Stimulated activated CD8-positive, alpha-beta memory T cell treated with anti-CD3 and anti-CD28 coated beads, Interleukin-4, amount 100 ng/mL, for 24 hours (primary cell): ENCODE measurements around the gene TECPR2.

Source experiments
- DNase-seq: peaks from one replicate; pipeline ENCODE4 v3.0.0-alpha.2; 2020; ENCODE audit warnings: low read depth

The TECPR2 gene

GRCh38 chr14:102471921-102472790 lies 109.4 kb downstream of the TECPR2 start:
- DNase-seq, result no peak

DNA sequence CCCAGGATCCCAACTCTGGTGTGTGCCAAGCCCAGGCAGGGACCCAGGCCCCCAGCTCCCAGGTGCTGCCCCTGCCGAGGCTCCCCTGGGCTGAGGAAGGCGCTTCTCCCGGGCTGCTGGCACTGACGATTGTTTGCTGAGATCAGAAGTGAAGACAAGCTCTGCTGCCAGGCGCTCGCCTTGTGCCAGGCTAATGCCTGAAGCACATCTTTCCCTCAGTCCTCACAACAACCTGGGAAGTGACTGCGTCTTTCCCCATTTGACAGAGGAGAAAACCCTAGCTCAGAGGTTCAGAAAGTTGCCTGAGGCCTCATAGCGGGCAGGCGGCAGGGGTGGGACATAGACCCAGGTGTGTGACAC lies 110.0 kb downstream of the TECPR2 start:
- no peak for DNase-seq

GRCh38 chr14:102473559-102473958 lies 110.8 kb downstream of the TECPR2 start:
- DNase-seq, result no peak

GRCh38 chr14:102474934-102475333 lies 112.2 kb downstream of the TECPR2 start:
- DNase-seq, result no peak

GRCh38 chr14:102479107-102479506 lies 116.4 kb downstream of the TECPR2 start:
- no peak for DNase-seq

GRCh38 chr14:102479777-102480176 lies 117.0 kb downstream of the TECPR2 start:
- no peak for DNase-seq

DNA sequence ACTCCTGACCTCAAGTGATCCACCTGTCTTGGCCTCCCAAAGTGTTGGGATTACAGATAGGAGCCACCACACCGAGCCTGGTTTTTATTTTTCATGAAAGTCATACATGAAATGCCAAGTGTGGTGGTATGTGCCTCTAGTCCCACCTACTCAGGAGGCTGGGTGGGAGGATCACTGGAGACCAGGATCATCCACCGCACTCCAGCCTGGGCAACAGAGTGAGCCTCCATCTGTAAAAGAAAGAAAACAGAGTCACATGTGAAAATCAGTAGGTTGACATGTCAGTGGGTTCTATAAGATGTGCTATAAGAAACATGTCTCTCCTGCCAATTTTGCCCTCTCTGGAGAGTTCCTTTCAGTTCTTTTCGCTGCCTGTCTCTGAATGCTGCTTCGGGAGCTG lies 118.6 kb downstream of the TECPR2 start:
- DNase-seq, result no peak

GRCh38 chr14:102481791-102482238 lies 119.1 kb downstream of the TECPR2 start:
- DNase-seq, result no peak

DNA sequence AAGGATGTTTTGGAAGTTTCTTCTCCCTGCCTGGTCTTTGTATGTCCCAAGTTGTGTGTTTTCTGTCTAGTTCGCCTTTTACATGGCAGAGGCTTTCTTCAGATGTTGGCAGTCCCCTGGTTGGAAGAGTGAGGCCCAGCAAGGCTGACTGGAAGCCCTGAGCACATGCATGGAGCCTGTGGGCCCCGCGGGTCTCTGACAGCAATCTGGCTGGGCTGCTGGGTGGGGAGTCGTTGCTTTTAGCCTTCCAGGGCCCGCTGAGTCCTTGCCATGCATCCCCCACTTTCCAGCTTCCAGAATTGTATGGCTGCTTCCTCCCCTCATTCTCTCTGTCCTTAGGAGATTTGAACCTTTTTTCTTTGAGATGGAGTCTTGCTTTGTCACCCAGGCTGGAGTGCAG lies 121.6 kb downstream of the TECPR2 start:
- no peak for DNase-seq

- DNase-seq, result no peak
These were observed 123.2 kb downstream of the TECPR2 start for GRCh38 chr14:102485693-102486512.

DNA sequence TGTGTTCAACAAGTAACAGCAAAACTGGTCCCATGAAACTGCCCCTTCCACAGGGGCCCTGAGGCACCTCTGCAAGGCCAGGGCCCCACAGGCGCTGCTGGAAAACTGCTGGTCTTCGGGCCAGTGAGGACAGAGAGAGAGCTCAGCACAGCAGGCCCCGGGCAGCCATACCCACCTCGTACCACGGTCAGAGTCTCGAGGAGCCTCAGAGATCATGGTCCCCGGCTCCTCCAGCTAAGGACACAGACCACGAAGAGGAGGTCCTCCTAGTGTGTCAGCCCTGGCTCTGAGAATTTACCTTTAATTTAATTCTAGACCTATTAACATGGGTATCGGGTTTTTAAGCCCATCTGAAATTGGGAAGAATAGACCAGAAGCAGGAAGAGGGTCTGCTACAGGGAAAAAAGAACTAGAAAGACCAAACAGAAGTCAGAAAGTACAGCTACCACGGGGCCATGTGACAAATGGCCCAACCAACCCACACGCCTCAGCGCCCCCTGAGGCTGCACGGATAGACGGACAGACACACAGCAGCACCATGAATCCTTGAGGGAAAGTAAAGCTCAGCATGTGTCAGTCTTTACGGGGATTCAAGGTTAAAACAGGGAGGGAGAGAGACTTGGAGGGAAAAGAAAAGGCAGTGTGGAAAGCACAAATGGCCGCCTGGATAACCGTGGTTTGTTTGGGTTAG lies 123.9 kb downstream of the TECPR2 start:
- DNase-seq, result no peak

DNA sequence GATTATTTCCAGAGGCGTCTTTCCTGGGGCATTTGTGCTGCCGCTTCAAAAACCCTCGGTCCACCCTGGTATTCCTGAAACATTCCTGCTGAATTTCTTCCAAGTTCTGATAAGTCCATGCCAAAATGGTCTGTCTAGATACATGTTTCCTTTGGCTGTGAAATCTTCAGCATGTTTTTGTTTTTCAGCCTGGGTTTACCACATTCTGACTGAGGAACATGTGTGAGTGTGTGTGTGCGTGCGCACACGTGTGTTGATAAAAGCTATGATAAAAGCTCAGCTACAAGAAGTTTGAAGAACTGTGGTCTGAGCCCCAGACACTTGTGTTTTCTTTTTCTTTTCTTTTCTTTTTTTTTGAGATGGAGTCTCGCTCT lies 124.5 kb downstream of the TECPR2 start:
- no peak for DNase-seq

GRCh38 chr14:102490456-102490855 lies 127.7 kb downstream of the TECPR2 start:
- no peak for DNase-seq

- no peak for DNase-seq
These were observed 128.6 kb downstream of the TECPR2 start for GRCh38 chr14:102491366-102491765.

- DNase-seq, result no peak
These were observed 129.2 kb downstream of the TECPR2 start for GRCh38 chr14:102491786-102492530.

DNA sequence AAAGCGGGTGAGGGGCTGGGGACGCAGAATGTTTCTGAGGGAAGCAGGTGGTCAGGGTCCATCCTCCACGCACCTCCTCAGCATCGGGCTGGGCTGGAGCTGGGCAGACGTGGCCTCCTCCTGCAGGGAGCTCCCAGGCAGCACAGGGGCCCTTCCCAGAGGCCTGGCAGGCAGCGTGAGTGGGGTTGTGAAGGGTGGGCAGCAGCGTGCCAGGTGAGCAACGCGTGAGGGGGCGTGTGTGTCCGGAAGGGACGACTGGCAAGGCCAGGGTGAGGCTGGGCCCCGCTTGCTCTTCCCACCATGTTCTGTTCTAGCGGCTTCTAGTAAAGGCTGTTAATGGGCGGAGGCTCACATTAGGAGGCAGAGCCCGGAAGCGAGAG lies 129.8 kb downstream of the TECPR2 start:
- no peak for DNase-seq

- DNase-seq, result no peak
These were observed 130.4 kb downstream of the TECPR2 start for GRCh38 chr14:102493096-102493495.

GRCh38 chr14:102493585-102493984 lies 130.8 kb downstream of the TECPR2 start:
- no peak for DNase-seq

DNA sequence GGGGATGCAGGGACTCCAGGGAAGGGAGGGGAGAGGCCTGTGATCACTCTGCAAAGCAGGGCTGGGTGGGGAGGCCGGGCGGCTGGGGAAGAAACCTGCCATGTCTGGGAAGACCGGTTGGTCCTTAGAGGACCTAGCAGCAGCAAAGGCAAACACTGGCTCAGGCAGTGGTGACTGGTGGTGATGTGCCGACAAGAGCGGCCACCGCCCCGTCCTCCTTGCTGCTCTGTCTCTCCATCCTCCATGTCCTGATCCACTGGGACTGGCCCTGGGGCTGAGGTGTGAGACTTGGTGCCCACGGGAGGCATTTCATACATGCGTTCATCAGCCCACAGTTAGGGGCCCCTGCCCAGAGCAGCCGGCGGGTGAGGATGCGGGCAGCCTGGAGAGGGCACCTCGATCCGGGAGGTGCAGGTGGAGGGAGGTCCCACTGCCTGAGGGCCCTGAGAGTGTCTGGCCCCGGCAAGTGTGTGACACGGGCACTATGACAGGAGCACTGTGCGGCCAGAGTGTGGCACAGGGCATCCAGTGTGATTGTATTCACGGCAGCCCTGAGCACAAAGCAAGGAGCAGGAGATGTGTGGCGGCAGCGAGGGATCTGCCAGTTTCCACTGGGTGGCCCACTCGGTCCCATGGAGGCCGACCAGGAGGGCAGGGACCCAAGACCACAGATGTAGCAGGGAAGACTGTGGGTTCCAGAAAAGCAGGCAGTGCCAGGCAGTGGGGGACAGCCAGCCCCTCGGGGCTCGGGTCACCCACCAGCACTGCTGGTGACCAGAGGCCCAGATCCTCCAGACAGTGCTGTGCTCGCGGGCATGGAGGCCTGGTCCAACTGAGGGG lies 133.0 kb downstream of the TECPR2 start:
- no peak for DNase-seq

DNA sequence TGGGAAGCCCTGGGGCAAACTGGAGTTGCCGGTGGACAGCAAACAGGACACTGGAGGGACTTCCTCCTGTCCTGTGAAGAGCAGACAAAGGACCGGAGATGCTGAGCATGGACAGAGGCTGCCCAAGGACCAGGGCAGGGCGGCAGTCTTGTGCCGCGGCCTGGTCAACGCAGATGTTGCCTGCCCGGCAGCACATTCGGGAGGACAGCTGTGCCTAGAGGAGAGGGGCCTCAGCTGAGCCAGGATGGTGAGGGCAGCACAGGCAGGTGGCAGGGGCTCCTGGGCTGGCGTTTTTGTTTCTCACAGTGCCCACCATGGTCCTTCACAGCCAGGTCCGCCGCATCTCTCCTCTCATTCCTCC lies 133.6 kb downstream of the TECPR2 start:
- DNase-seq, result no peak
